LNCaP clone FGC (cell line): ENCODE results near the gene AKR7A2.

Source experiments
- DNase-seq: peaks from one replicate; pipeline ENCODE4 v3.0.0-alpha.2; 2011; ENCODE audit warnings: low read depth
- H3K4me3 ChIP-seq: 2 replicates; pipeline ENCODE4 v1.5.1; 2011; ENCODE audit warnings: mild to moderate bottlenecking, low read depth, low read length, control low read depth
- CTCF ChIP-seq: IDR thresholded peaks from 2 replicates; pipeline ENCODE4 v1.5.1; 2012; ENCODE audit warnings: mild to moderate bottlenecking; ENCODE audit not compliant: control insufficient read depth, insufficient read depth; ENCODE audit errors: extremely low read depth

Gene AKR7A2

GRCh38 chr1:19339214-19339861 lies 27.4 kb upstream of the AKR7A2 start:
- no peak for DNase-seq
- H3K4me3 ChIP-seq = no peak overlapping the region
- TF ChIP-seq CTCF = no peak

GRCh38 chr1:19338323-19338762 lies 26.4 kb upstream of the AKR7A2 start:
- no peak for TF ChIP-seq CTCF
- DNase-seq = no peak
- no peak overlapping the region for H3K4me3 ChIP-seq

DNA sequence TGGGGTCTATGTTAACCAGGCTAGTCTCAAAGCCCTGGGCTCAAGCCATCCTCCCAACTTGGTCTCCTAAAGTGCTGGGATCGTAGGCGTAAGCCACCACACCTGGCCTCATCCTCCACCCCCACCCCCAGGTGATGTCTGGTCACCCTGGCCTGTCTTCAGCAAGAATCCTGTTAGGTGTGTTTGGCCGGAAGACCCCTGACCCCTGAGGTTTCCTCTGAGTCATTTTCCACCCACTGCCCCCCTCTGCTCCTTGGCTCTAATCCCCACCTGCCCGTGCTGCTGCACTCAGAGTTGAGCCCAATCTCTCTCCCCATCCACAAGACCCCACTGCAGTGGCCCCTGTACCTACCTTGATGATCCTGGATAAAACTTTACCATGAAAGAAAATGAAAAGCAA lies 25.3 kb upstream of the AKR7A2 start:
- H3K4me3 ChIP-seq = no peak overlapping the region
- no peak for DNase-seq
- TF ChIP-seq CTCF = no peak

- no peak for TF ChIP-seq CTCF
- no peak overlapping the region for H3K4me3 ChIP-seq
- no peak for DNase-seq
Measured at GRCh38 chr1:19336543-19336942, 24.6 kb upstream of the AKR7A2 start.

DNA sequence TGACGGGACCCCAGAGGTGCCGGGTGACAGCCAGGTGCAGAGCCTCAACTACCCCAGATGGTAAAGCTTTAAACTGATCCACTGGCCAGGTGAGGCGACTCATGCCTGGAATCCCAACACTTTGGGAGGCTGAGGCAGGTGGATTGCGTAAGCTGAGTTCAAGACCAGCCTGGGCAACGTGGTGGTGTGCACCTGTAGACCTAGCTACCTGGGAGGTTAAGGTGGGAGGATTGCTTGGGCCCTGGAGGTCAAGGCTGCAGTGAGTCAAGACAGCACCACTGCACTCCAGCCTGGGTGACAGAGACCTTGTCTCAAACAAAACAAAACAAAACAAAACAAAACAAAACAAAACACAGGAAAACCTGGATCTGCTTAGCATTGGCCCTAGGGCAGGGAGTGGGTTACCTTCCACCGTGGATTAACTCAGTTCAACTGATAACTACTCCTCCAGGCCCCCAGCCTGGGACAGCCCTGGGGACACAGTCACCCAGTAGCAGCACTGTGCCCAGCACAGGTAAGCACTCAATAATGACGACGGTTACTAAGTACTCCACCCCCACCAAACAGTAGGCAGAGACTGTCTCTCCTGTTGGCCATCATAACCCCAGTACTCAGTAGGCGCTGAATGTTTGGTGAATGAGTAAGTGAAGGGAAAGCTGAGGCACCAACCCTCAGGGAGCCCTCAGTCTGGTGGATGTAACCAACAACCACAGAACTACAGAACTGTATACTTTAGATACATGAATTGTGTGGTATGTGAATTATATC lies 21.8 kb upstream of the AKR7A2 start:
- H3K4me3 ChIP-seq = no peak overlapping the region
- no peak for TF ChIP-seq CTCF
- no peak for DNase-seq

DNA sequence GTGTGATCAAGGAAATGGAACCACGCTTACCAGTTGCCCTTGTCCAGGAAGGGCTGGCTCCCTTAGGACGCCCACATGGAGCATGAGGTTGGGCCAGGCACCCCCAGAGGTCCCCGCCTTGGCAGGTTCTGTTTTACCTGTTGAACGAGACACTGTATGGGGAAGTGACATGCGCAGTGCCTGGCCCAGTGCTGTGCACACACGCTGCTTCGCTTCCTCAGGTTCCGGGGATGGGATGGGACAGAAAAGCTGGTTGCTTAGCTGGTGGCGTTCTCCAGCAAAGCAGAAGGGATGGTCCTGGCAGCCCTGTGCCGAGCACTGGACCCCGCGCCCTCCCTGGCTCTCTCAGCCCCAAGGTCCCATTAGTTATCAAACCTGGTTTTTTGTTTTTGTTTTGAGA lies 20.9 kb upstream of the AKR7A2 start:
- H3K4me3 ChIP-seq = no peak overlapping the region
- DNase-seq = no peak
- TF ChIP-seq CTCF = no peak
